ENCODE results near the gene IFT80.

The IFT80 gene

DNA sequence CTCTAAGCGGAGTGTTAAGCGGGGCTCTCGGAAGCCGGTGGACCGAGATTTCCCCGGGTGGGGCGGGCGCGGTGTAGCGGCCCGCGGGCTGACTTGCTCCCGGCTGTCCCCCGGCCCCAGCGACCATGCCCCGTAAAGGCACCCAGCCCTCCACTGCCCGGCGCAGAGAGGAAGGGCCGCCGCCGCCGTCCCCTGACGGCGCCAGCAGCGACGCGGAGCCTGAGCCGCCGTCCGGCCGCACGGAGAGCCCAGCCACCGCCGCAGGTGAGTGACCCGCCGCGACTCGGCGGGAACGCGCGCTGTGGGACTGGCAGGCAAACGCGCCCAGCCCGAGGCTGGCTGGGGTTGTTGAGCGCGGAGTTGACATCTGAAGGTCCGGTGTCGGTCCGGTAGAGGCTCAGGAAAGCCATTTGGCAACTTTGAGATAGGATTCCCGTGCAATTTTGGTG lies 1.7 kb upstream of the IFT80 start:
- TF ChIP-seq, protein P1, sequence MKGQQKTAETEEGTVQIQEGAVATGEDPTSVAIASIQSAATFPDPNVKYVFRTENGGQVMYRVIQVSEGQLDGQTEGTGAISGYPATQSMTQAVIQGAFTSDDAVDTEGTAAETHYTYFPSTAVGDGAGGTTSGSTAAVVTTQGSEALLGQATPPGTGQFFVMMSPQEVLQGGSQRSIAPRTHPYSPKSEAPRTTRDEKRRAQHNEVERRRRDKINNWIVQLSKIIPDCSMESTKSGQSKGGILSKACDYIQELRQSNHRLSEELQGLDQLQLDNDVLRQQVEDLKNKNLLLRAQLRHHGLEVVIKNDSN (IDR thresholded peaks at IDR 0.05) = no peak
- TF ChIP-seq, protein P2, sequence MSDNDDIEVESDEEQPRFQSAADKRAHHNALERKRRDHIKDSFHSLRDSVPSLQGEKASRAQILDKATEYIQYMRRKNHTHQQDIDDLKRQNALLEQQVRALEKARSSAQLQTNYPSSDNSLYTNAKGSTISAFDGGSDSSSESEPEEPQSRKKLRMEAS (IDR thresholded peaks at IDR 0.05) = no peak
- no peak for TF ChIP-seq CREB1 (IDR thresholded peaks at IDR 0.05; ENCODE audit: low read depth)
- TF ChIP-seq, protein P3, sequence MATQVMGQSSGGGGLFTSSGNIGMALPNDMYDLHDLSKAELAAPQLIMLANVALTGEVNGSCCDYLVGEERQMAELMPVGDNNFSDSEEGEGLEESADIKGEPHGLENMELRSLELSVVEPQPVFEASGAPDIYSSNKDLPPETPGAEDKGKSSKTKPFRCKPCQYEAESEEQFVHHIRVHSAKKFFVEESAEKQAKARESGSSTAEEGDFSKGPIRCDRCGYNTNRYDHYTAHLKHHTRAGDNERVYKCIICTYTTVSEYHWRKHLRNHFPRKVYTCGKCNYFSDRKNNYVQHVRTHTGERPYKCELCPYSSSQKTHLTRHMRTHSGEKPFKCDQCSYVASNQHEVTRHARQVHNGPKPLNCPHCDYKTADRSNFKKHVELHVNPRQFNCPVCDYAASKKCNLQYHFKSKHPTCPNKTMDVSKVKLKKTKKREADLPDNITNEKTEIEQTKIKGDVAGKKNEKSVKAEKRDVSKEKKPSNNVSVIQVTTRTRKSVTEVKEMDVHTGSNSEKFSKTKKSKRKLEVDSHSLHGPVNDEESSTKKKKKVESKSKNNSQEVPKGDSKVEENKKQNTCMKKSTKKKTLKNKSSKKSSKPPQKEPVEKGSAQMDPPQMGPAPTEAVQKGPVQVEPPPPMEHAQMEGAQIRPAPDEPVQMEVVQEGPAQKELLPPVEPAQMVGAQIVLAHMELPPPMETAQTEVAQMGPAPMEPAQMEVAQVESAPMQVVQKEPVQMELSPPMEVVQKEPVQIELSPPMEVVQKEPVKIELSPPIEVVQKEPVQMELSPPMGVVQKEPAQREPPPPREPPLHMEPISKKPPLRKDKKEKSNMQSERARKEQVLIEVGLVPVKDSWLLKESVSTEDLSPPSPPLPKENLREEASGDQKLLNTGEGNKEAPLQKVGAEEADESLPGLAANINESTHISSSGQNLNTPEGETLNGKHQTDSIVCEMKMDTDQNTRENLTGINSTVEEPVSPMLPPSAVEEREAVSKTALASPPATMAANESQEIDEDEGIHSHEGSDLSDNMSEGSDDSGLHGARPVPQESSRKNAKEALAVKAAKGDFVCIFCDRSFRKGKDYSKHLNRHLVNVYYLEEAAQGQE (IDR thresholded peaks at IDR 0.05; ENCODE audit: low read depth) = no peak

DNA sequence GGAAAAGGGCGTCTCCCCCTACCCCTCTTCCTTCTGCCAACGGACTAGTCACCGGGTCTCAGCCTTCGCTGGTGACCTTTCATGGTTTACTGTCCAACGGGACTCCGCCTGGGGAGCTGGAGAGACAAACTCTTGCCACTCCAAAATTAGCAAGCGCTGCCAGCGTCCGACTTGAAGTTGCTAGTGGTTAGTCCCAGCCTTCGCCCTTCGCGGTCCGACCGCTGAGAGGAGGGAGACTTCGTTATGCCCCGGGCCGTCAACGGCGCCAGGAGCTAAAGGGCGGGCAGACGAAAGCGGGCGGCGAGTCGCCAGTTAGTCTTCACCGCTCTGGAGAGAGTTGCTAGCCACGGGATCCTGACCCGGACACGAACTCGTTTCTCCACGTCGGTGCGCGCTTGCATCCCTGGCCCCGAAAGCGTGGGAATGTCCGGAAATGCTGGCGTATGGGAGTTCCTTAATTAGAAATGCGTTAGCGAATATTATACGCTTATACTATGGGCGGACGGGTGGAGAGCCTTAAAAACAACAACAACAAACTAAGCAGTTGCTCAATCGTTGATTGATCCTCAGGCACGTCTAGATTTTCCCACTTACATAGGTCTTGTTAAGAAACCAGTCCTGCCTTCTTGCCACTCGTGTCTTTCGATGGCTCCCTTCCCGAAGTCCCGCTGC lies 1.1 kb upstream of the IFT80 start:
- TF ChIP-seq, protein P3 (IDR thresholded peaks at IDR 0.05; ENCODE audit: low read depth) = no peak
- TF ChIP-seq CREB1 (IDR thresholded peaks at IDR 0.05; ENCODE audit: low read depth) = no peak
- no peak for TF ChIP-seq RAD21 (IDR thresholded peaks at IDR 0.05; ENCODE audit: low read depth)
- TF ChIP-seq TAF1 (IDR thresholded peaks at IDR 0.05; ENCODE audit: low read depth) = no peak
- no peak for TF ChIP-seq FOXM1 (IDR thresholded peaks at IDR 0.05; ENCODE audit: borderline replicate concordance, low read depth)
- no peak for TF ChIP-seq EGR1 (IDR thresholded peaks at IDR 0.05)
- TF ChIP-seq TCF12 (IDR thresholded peaks at IDR 0.05; ENCODE audit: low read depth) = no peak
- TF ChIP-seq NFIC (IDR thresholded peaks at IDR 0.05) = no peak
- no peak for TF ChIP-seq YY1 (IDR thresholded peaks at IDR 0.05; ENCODE audit: low read depth)
- TF ChIP-seq EP300 (IDR thresholded peaks at IDR 0.05; ENCODE audit: borderline replicate concordance) = no peak
- TF ChIP-seq CEBPB (IDR thresholded peaks at IDR 0.05) = no peak; the same call in 1 of the 2 replicates
- TF ChIP-seq TEAD4 (IDR thresholded peaks at IDR 0.05) = no peak
- no peak for TF ChIP-seq ZBTB7A (IDR thresholded peaks at IDR 0.05; ENCODE audit: low read depth)
- TF ChIP-seq, protein P1 (IDR thresholded peaks at IDR 0.05) = no peak
- TF ChIP-seq, protein P2 (IDR thresholded peaks at IDR 0.05) = no peak

DNA sequence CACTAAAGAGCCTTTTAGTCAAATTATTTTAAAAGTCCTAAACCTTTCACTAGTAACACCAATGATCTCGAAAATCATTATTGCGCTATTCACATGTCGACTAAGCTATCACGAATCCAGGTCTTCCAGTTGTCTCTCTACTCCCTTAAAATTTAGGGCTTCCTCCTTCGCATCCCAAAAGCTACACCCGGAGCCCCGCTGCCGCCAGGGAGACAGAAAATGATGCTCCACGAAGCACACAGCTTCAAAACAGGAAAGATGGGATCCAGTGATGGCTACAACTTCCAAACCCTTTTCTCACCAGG lies 253 bp downstream of the IFT80 start:
- TF ChIP-seq RAD21 (IDR thresholded peaks at IDR 0.05; ENCODE audit: low read depth) (no peak), CREB1 (IDR thresholded peaks at IDR 0.05; ENCODE audit: low read depth) (no peak), ZBTB7A (IDR thresholded peaks at IDR 0.05; ENCODE audit: low read depth) (no peak), NFIC (IDR thresholded peaks at IDR 0.05) (no peak), EP300 (IDR thresholded peaks at IDR 0.05; ENCODE audit: borderline replicate concordance) (no peak), YY1 (IDR thresholded peaks at IDR 0.05; ENCODE audit: low read depth) (no peak), TCF12 (IDR thresholded peaks at IDR 0.05; ENCODE audit: low read depth) (no peak), TAF1 (IDR thresholded peaks at IDR 0.05; ENCODE audit: low read depth) (no peak), TEAD4 (IDR thresholded peaks at IDR 0.05) (no peak)
- TF ChIP-seq, protein P3 (IDR thresholded peaks at IDR 0.05; ENCODE audit: low read depth) = no peak
- TF ChIP-seq, protein P2 (IDR thresholded peaks at IDR 0.05) = no peak

DNA sequence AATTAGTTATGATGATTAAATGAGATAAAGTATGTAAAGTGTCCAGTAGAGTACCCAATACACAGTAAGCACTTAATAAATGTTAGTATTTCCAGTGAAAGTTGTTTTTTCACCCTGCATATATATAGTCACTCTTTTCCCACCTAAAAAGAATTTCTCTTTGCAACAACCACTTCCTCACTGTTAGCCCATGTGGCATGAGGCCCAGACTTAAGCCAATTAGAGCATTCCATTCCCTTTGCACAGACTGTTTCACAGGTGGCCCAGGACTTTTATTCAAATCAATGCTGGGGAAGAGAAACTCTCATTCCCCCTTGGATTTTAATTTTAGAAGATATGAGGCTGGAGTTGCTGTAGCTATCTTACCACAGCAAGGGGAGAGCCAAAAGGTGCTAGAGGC lies 3.7 kb downstream of the IFT80 start:
- no peak for TF ChIP-seq FOXM1 (IDR thresholded peaks at IDR 0.05; ENCODE audit: borderline replicate concordance, low read depth)
- TF ChIP-seq, protein P1 (IDR thresholded peaks at IDR 0.05) = no peak
- TF ChIP-seq EGR1 (IDR thresholded peaks at IDR 0.05) = no peak
- TF ChIP-seq RAD21 (IDR thresholded peaks at IDR 0.05; ENCODE audit: low read depth) = no peak
- TF ChIP-seq TEAD4 (IDR thresholded peaks at IDR 0.05) = no peak

Measured in Ishikawa (cell line).